Heart left ventricle (tissue), 16 donors: ENCODE results near the gene KRT1. TPM values are rescaled to one million over a fixed set of nuclear protein-coding genes. Genes with fewer than 3 reads are reported as not detected.
A peak's percentile ranks its signal among the peaks of the same experiment; 100 is the strongest.

Experiments used
- ATAC-seq, 4 donors: fragments of 200-7000 bp; cut with Tn5 transposase; one replicate each; pipeline ENCODE4 v1.9.1; 2020 to 2022; ENCODE audit warnings: moderate library complexity in 4 of 4, mild to moderate bottlenecking in 3 of 4, moderate number of reproducible peaks in 1 of 4
- DNase-seq, 5 donors: peaks; one replicate each; pipeline ENCODE4 v3.0.0-alpha.2; 2020
- H3K27ac ChIP-seq, 12 donors: fragments of 200-600 bp; sonication (generic) in 4 of 12; one replicate each; pipeline versions ENCODE4 v1.5.0 to v1.8.0; 2016 to 2022; ENCODE audit warnings: mild to moderate bottlenecking in 2 of 12
- H3K27me3 ChIP-seq, 9 donors: fragments of 200-600 bp; sonication (generic) in 2 of 9; one replicate each; pipeline versions ENCODE4 v1.5.1 to v1.8.0; 2016 to 2022; ENCODE audit warnings: mild to moderate bottlenecking in 3 of 9
- H3K36me3 ChIP-seq, 9 donors: fragments of 200-600 bp; sonication (generic) in 2 of 9; one replicate each; pipeline versions ENCODE4 v1.5.0 to v1.8.0; 2018 to 2022; ENCODE audit warnings: mild to moderate bottlenecking in 2 of 9
- H3K4me1 ChIP-seq, 12 donors: fragments of 200-600 bp; sonication (generic) in 4 of 12; one replicate each; pipeline versions ENCODE4 v1.5.0 to v1.8.0; 2016 to 2022; ENCODE audit warnings: mild to moderate bottlenecking in 3 of 12
- H3K4me3 ChIP-seq, 12 donors: fragments of 200-600 bp; sonication (generic) in 4 of 12; one replicate each; pipeline versions ENCODE4 v1.5.0 to v1.8.0; 2017 to 2022; ENCODE audit warnings: mild to moderate bottlenecking in 9 of 12, moderate library complexity in 4 of 12
- H3K9me3 ChIP-seq, 12 donors: fragments of 200-600 bp; sonication (generic) in 4 of 12; one replicate each; pipeline versions ENCODE4 v1.5.0 to v1.8.0; 2016 to 2022; ENCODE audit warnings: mild to moderate bottlenecking in 1 of 12
- POLR2A ChIP-seq, 2 donors: fragments of 450-650 bp; IDR thresholded peaks; one replicate each; pipeline ENCODE4 v1.6.1; 2017; ENCODE audit warnings: antibody characterized with exemption in 2 of 2, mild to moderate bottlenecking in 2 of 2, moderate library complexity in 2 of 2
- WGBS, 4 donors: extraction: QIAGEN DNeasy Blood & Tissue Kit in 2 of 4; methylation state at CpG; one replicate each; pipeline versions ENCODE4 v1.1.5 to v1.1.7; 2013 to 2018; 5-methylcytosine and 5-hydroxymethylcytosine counted together
- intact Hi-C, 10 donors: fragments of 100-400 bp; cut with DNase I; formaldehyde crosslinking; loops; one replicate each; pipeline versions ENCODE4 v1.11.1 to v1.14.2; 2022
- polyA plus RNA-seq, 2 donors: library from polyadenylated mRNA; stranded (reverse); fragments of 200-250 nt; gene quantifications; one replicate each; pipeline ENCODE4 v1.2.3, GENCODE V29; 2013
- total RNA-seq, 9 donors: library from RNA; depleted of rRNA in 2 of 9; stranded (reverse); fragments of >200 nt in 2 of 9; fragmentation: NEBNext Ultra II Directional in 3 of 9; extraction: Animal tissue kit (Norgen Biotek cat#: 25700) in 3 of 9; gene quantifications; one replicate each; pipeline versions ENCODE4 v1.1.0 to v1.2.4, GENCODE V29; 2016 to 2023
- TF ChIP-seq, protein P1 (sequence below), 12 donors: fragments of 200-600 bp; sonication (generic) in 4 of 12; IDR thresholded peaks; one replicate each; pipeline versions ENCODE4 v1.5.0 to v1.8.0; 2018 to 2022; ENCODE audit warnings: antibody characterized with exemption in 12 of 12, mild to moderate bottlenecking in 5 of 12
- donor health status: ischemic (EF 13 %, LVEDD 7.1; RV severe dilation, severe dysfunction).
- donor health status: healthy with polysubstance abuse.
- donor health status: DM: no; HTN: yes; CAD: no.
- donor health status: DM: no; HTN: no; CAD: no.
- donor health status: ischemic (EF 25% LVEDD 6.9; RV normal size, moderate dysfunction).
- donor health status: ischemic (EF 25% LVEDD 5.7; RV mildly dilated, moderate dysfunction).
- donor health status: healthy.
- donor health status: DM: yes; HTN: yes; CAD: no.
- donor health status: ischemic (EF 35%, LVEDD 5.7; RV mildly dilated, moderate dysfunction).
- donor health status: nonischemic (EF 11% LVEDD 7.7; RV severe dilation, severe dysfunction).
- donor health status: DM: yes; HTN: yes; CAD: no.
- donor health status: PGD.
- donor health status: ischemic (EF 29% LVEDD 5.4; RV normal size, mild dysfunction).
- donor health status: nonischemic (EF 23%, LVEDD 6.1; RV moderate dilation, normal function).

KRT1 gene
- total and polyA plus RNA-seq, 11 donors: 0.35 TPM; not detected in 10

GRCh38 chr12:52691076-52691840, 11.1 kb upstream of the KRT1 start:
- TF ChIP-seq, protein P1, sequence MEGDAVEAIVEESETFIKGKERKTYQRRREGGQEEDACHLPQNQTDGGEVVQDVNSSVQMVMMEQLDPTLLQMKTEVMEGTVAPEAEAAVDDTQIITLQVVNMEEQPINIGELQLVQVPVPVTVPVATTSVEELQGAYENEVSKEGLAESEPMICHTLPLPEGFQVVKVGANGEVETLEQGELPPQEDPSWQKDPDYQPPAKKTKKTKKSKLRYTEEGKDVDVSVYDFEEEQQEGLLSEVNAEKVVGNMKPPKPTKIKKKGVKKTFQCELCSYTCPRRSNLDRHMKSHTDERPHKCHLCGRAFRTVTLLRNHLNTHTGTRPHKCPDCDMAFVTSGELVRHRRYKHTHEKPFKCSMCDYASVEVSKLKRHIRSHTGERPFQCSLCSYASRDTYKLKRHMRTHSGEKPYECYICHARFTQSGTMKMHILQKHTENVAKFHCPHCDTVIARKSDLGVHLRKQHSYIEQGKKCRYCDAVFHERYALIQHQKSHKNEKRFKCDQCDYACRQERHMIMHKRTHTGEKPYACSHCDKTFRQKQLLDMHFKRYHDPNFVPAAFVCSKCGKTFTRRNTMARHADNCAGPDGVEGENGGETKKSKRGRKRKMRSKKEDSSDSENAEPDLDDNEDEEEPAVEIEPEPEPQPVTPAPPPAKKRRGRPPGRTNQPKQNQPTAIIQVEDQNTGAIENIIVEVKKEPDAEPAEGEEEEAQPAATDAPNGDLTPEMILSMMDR (IDR thresholded peaks at IDR 0.05): no peak
- no peak for TF ChIP-seq POLR2A (IDR thresholded peaks at IDR 0.05)
- H3K4me1 ChIP-seq: peaks cover 0 to 10% (median 4%) of the 10 kb centered on the region in 12 donors
- no peaks in the 10 kb centered on the region for H3K9me3 ChIP-seq
- H3K36me3 ChIP-seq: no peaks in the 10 kb centered on the region
- WGBS, 4 donors: 6 to 12% (median 8%) methylated on average over 33 to 45 of the region's 45 CpGs
- H3K27me3 ChIP-seq: peaks cover 9 to 69% (median 32%) of the 10 kb centered on the region in 9 donors
- H3K4me3 ChIP-seq: peak overlapping the region in 10 of 12 donors; percentile 7 to 36 (median 26)
- ATAC-seq (peak in 2 of 4 donors; percentile 21 to 36), DNase-seq (no peak)
- intact Hi-C loops: no loop called here
- H3K27ac ChIP-seq: no peak overlapping the region

DNA sequence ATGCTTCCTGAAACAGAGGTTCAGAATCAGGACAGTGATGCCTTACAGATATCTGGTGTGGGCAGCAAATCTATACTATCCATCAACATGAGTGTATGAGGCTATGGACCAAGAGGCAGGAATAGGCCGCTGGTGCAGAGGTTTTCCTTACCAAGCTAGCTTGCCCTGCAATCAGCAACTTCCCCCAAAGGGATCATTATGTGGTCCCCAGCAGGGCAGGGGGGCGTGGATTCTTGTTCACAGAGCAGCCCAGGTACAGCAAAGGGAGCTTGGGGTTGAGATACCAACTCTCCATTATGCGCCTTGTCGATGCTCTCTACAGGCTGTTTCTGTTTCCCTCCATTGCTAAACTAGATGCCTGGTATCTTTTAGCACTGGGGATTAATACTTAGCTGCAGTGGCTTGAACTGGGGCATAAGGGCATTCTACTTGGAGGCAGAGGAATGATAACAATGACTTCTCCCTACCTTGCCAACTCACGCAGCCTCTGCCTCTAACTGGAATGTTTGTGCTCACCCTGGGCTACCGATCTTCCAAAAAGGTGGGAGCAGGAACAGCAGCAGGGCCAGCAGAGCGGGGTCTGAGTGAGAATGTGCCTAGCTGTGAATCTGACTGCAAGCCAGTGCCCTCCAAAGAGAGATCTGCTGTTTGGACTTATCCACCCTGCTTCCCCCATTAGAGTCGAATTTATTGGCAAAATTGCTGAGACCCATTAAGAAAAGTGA, 10.3 kb upstream of the KRT1 start:
- DNase-seq (no peak), ATAC-seq (no peak)
- Histone ChIP-seq H3K27me3 (peaks cover 9 to 73% (median 32%) of the 10 kb centered on the region in 9 donors), H3K36me3 (no peaks in the 10 kb centered on the region), H3K4me3 (peak overlapping the region in 8 of 12 donors; percentile 7 to 36 (median 28)), H3K4me1 (peaks cover 0 to 10% (median 4%) of the 10 kb centered on the region in 12 donors), H3K27ac (no peak overlapping the region), H3K9me3 (no peaks in the 10 kb centered on the region)
- TF ChIP-seq, protein P1 (IDR thresholded peaks at IDR 0.05): no peak
- TF ChIP-seq POLR2A (IDR thresholded peaks at IDR 0.05): no peak
- intact Hi-C loops: no loop called here
- 63 to 70% (median 66%) methylated on average over 8 of the region's 8 CpGs for WGBS, 4 donors

- ATAC-seq: no peak
- 65 to 83% (median 73%) methylated on average over 1 of the region's 1 CpG for WGBS, 4 donors
These were observed 9.7 kb upstream of the KRT1 start for GRCh38 chr12:52689936-52690335.

More at GRCh38 chr12:52689936-52690335, 9.7 kb upstream of the KRT1 start:
- H3K4me3 ChIP-seq: no peak overlapping the region
- H3K4me1 ChIP-seq: peaks cover 0 to 10% (median 4%) of the 10 kb centered on the region in 12 donors
- intact Hi-C loops: no loop called here
- no peaks in the 10 kb centered on the region for H3K36me3 ChIP-seq
- H3K27ac ChIP-seq: no peak overlapping the region
- DNase-seq: no peak
- H3K9me3 ChIP-seq: no peaks in the 10 kb centered on the region
- TF ChIP-seq, protein P1 (IDR thresholded peaks at IDR 0.05): no peak
- no peak for TF ChIP-seq POLR2A (IDR thresholded peaks at IDR 0.05)
- peaks cover 9 to 74% (median 32%) of the 10 kb centered on the region in 9 donors for H3K27me3 ChIP-seq
